K562 (cell line): ENCODE measurements around the gene EEF2K. TPM values are rescaled to one million over a fixed set of nuclear protein-coding genes. Genes with fewer than 3 reads are reported as not detected.
A peak's percentile ranks its signal among the peaks of the same experiment; 100 is the strongest.

Source experiments
- BDP1 ChIP-seq: IDR thresholded peaks from 3 replicates; pipeline ENCODE4 v1.6.1; 2011; ENCODE audit not compliant: insufficient read length, insufficient read depth
- BRCA1 ChIP-seq, 2 experiments: fragments of 450-650 bp in 1 of 2; sonication (generic) in 1 of 2; formaldehyde crosslinking in 1 of 2; IDR thresholded peaks; 2 replicates each; pipeline versions ENCODE4 v1.5.0 to v1.6.1; 2017 to 2020; ENCODE audit warnings: mild to moderate bottlenecking in 1 of 2, missing genetic modification reagents in 1 of 2
- CREB1 ChIP-seq, 2 experiments: sonication (generic) in 1 of 2; formaldehyde crosslinking in 1 of 2; IDR thresholded peaks; 2 replicates each; pipeline versions ENCODE4 v1.6.1 to v1.8.0; 2012 to 2022; ENCODE audit warnings: inconsistent platforms in 1 of 2, mild to moderate bottlenecking in 1 of 2, missing genetic modification reagents in 1 of 2, moderate library complexity in 1 of 2
- HCFC1 ChIP-seq: IDR thresholded peaks from 2 replicates; pipeline ENCODE4 v1.6.1; 2012; ENCODE audit warnings: low read depth, low read length, improper control_type of control experiment
- NONO ChIP-seq, 2 experiments: fragments of 200-400 bp in 1 of 2; fragments of 450-650 bp in 1 of 2; formaldehyde crosslinking in 1 of 2; IDR thresholded peaks; 2 replicates each; pipeline ENCODE4 v1.6.1; 2017; ENCODE audit warnings: low read depth in 2 of 2, mild to moderate bottlenecking in 2 of 2, moderate library complexity in 2 of 2, low read length in 1 of 2
- PTRF ChIP-seq: fragments of 450-650 bp; IDR thresholded peaks from 2 replicates; pipeline ENCODE4 v1.6.1; 2016; ENCODE audit warnings: mild to moderate bottlenecking, missing genetic modification characterization, missing compliant biosample characterization
- SIN3A ChIP-seq, 2 experiments: fragments of 150-350 bp in 1 of 2; IDR thresholded peaks; 2 replicates each; pipeline ENCODE4 v1.6.1; 2011 to 2016; ENCODE audit warnings: borderline replicate concordance in 2 of 2, low read depth in 2 of 2, low read length in 2 of 2, mild to moderate bottlenecking in 2 of 2, moderate library complexity in 2 of 2; ENCODE audit not compliant: control insufficient read depth in 1 of 2
- TARDBP ChIP-seq: fragments of 450-650 bp; IDR thresholded peaks from 2 replicates; pipeline ENCODE4 v1.6.1; 2016
- TCF3 ChIP-seq: sonication (generic); formaldehyde crosslinking; IDR thresholded peaks from 2 replicates; pipeline ENCODE4 v1.4.0; 2020; ENCODE audit warnings: mild to moderate bottlenecking, missing genetic modification reagents
- ZNF3 ChIP-seq: fragments of 250-450 bp; sonication (Bioruptor Pico); IDR thresholded peaks from 2 replicates; pipeline ENCODE4 v1.5.0; 2021; ENCODE audit warnings: mild to moderate bottlenecking, moderate library complexity
- ZSCAN29 ChIP-seq: fragments of 450-650 bp; IDR thresholded peaks from 2 replicates; pipeline ENCODE4 v1.6.1; 2017
- polyA plus RNA-seq, 8 experiments: library from polyadenylated mRNA; depleted of rRNA in 4 of 8; stranded (reverse) in 5 of 8; unstranded in 3 of 8; fragments of >200 nt; fragmentation: Nextera tagmentation in 2 of 8; fragmentation: Illumina TruSeq in 1 of 8; extraction: Ambion mirVana in 2 of 8; extraction: Trizol in 1 of 8; gene quantifications; 2 replicates each; pipeline versions ENCODE4 v1.2.1 to v1.2.3, GENCODE V29; 2011 to 2014; ENCODE audit warnings: inconsistent platforms in 1 of 8, missing spikeins in 1 of 8
- total RNA-seq, 7 experiments: library from RNA; depleted of rRNA in 6 of 7; stranded (reverse); fragments of >200 nt in 6 of 7; fragmentation: Illumina TruSeq in 2 of 7; extraction: Trizol in 2 of 7; gene quantifications; 2 replicates each; pipeline versions ENCODE4 v1.2.1 to v1.2.3, GENCODE V29; 2011 to 2021; ENCODE audit warnings: low replicate concordance in 1 of 7
- TF ChIP-seq, protein P1 (sequence below): sonication (generic); formaldehyde crosslinking; IDR thresholded peaks from 2 replicates; pipeline ENCODE4 v1.8.1; 2023; ENCODE audit warnings: missing genetic modification reagents, mild to moderate bottlenecking, borderline replicate concordance
- TF ChIP-seq, protein P2 (sequence below): fragments of 250-450 bp; sonication (Bioruptor Pico); IDR thresholded peaks from 2 replicates; pipeline ENCODE4 v1.4.0; 2020
- TF ChIP-seq, protein P3 (sequence below): fragments of 450-650 bp; IDR thresholded peaks from 2 replicates; pipeline ENCODE4 v1.7.1; 2018; ENCODE audit warnings: mild to moderate bottlenecking, low read depth; ENCODE audit not compliant: partially characterized antibody
- TF ChIP-seq, protein P4 (sequence below): conservative IDR thresholded peaks from 2 replicates; pipeline ENCODE4 v1.6.1; 2011; ENCODE audit warnings: low read depth, mild to moderate bottlenecking, low read length; ENCODE audit not compliant: control insufficient read depth

EEF2K gene
- total and polyA plus RNA-seq, 9 of the 15 experiments (the other 6 are each of a cell fraction or from before 2014, with no cell fraction given), result 3.0 to 35.2 (median 12.2) TPM

DNA sequence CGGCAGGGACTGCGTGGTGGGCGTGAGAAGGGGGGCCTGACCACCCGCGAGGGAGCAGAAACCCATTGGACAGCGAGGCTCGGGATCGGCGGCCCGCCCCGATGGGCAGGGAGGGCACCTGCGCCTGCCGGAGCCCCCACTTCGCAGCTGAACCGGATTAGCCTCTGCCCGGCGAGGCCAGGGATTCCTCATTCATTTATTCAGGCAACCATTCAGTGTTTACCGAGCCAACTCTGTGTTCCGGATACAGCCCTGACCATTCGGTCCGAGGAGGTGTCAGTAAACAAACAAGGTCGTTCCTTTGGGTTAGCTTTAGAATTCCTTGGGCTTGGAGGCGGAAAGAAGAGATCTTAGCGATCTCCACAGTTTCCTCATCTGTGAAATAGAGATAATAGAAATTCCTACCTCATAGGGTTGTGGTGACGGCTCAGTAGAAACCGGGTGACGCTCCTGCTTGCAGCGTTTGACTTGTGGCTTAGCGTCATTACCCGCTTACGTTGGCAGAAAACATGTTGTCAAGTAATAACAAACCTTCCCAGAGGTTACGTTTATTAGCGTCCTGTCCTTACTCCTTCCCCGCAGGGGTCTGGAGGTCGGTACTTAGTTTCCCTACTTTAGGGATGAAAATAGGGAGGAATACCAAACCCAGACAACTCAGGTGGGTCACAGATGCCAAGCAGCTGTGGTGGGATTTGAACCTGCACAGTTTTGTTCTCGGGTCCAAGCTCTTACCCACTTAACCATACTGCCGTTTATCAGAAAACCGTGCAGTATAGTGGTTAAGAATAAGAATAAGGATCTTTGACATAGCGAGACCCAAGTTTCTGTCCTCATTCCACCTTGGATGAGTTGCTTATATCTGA is 92.0 kb downstream of the EEF2K start (continued):
- TF ChIP-seq, protein P1, sequence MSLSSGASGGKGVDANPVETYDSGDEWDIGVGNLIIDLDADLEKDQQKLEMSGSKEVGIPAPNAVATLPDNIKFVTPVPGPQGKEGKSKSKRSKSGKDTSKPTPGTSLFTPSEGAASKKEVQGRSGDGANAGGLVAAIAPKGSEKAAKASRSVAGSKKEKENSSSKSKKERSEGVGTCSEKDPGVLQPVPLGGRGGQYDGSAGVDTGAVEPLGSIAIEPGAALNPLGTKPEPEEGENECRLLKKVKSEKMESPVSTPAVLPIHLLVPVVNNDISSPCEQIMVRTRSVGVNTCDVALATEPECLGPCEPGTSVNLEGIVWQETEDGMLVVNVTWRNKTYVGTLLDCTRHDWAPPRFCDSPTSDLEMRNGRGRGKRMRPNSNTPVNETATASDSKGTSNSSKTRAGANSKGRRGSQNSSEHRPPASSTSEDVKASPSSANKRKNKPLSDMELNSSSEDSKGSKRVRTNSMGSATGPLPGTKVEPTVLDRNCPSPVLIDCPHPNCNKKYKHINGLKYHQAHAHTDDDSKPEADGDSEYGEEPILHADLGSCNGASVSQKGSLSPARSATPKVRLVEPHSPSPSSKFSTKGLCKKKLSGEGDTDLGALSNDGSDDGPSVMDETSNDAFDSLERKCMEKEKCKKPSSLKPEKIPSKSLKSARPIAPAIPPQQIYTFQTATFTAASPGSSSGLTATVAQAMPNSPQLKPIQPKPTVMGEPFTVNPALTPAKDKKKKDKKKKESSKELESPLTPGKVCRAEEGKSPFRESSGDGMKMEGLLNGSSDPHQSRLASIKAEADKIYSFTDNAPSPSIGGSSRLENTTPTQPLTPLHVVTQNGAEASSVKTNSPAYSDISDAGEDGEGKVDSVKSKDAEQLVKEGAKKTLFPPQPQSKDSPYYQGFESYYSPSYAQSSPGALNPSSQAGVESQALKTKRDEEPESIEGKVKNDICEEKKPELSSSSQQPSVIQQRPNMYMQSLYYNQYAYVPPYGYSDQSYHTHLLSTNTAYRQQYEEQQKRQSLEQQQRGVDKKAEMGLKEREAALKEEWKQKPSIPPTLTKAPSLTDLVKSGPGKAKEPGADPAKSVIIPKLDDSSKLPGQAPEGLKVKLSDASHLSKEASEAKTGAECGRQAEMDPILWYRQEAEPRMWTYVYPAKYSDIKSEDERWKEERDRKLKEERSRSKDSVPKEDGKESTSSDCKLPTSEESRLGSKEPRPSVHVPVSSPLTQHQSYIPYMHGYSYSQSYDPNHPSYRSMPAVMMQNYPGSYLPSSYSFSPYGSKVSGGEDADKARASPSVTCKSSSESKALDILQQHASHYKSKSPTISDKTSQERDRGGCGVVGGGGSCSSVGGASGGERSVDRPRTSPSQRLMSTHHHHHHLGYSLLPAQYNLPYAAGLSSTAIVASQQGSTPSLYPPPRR, result peak; percentile 80
- TF ChIP-seq SIN3A (IDR thresholded peaks at IDR 0.05; ENCODE audit: borderline replicate concordance in 2 of 2, control insufficient read depth in 1 of 2, low read depth in 2 of 2, low read length in 2 of 2) (peak in 1 of 2 experiments; percentile 4; a peak in 1 of 4 replicates), TCF3 (CRISPR knock-in tag) (peak; percentile 40), ZSCAN29 (peak; percentile 14; the same call in 1 of the 2 replicates), BRCA1 (IDR thresholded peaks at IDR 0.05) (no peak), BRCA1 (CRISPR knock-in tag; IDR thresholded peaks at IDR 0.05) (0 out of 2 replicates have a peak, but pooled peaks have one; percentile 16), PTRF (tag) (no peak), CREB1 (IDR thresholded peaks at IDR 0.05) (peak; percentile 97), CREB1 (CRISPR knock-in tag; IDR thresholded peaks at IDR 0.05) (peak; percentile 95), ZNF3 (CRISPR knock-in tag) (peak; percentile 73; the same call in 1 of the 2 replicates), TARDBP (peak; percentile 96), HCFC1 (no peak), BDP1 (peak; percentile 62), NONO (IDR thresholded peaks at IDR 0.05; ENCODE audit: low read depth in 2 of 2, low read length in 1 of 2) (peak in 1 of 2 experiments; percentile 66; a peak in 1 of 4 replicates)
- TF ChIP-seq, protein P2, sequence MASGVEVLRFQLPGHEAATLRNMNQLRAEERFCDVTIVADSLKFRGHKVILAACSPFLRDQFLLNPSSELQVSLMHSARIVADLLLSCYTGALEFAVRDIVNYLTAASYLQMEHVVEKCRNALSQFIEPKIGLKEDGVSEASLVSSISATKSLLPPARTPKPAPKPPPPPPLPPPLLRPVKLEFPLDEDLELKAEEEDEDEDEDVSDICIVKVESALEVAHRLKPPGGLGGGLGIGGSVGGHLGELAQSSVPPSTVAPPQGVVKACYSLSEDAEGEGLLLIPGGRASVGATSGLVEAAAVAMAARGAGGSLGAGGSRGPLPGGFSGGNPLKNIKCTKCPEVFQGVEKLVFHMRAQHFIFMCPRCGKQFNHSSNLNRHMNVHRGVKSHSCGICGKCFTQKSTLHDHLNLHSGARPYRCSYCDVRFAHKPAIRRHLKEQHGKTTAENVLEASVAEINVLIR (CRISPR knock-in tag), result peak; percentile 85
- TF ChIP-seq, protein P3, sequence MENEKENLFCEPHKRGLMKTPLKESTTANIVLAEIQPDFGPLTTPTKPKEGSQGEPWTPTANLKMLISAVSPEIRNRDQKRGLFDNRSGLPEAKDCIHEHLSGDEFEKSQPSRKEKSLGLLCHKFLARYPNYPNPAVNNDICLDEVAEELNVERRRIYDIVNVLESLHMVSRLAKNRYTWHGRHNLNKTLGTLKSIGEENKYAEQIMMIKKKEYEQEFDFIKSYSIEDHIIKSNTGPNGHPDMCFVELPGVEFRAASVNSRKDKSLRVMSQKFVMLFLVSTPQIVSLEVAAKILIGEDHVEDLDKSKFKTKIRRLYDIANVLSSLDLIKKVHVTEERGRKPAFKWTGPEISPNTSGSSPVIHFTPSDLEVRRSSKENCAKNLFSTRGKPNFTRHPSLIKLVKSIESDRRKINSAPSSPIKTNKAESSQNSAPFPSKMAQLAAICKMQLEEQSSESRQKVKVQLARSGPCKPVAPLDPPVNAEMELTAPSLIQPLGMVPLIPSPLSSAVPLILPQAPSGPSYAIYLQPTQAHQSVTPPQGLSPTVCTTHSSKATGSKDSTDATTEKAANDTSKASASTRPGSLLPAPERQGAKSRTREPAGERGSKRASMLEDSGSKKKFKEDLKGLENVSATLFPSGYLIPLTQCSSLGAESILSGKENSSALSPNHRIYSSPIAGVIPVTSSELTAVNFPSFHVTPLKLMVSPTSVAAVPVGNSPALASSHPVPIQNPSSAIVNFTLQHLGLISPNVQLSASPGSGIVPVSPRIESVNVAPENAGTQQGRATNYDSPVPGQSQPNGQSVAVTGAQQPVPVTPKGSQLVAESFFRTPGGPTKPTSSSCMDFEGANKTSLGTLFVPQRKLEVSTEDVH, result peak; percentile 52
- TF ChIP-seq, protein P4, sequence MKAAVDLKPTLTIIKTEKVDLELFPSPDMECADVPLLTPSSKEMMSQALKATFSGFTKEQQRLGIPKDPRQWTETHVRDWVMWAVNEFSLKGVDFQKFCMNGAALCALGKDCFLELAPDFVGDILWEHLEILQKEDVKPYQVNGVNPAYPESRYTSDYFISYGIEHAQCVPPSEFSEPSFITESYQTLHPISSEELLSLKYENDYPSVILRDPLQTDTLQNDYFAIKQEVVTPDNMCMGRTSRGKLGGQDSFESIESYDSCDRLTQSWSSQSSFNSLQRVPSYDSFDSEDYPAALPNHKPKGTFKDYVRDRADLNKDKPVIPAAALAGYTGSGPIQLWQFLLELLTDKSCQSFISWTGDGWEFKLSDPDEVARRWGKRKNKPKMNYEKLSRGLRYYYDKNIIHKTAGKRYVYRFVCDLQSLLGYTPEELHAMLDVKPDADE, result peak; percentile 75; the same call in 1 of the 2 replicates
